ENCODE data around the gene RIOK1. TPM values are rescaled to one million over a fixed set of nuclear protein-coding genes. Genes with fewer than 3 reads are reported as not detected.

The RIOK1 gene
- total RNA-seq, 1 donor from 2014 or later: 26.8 TPM

GRCh38 chr6:7409740-7410139 lies 20.1 kb downstream of the RIOK1 start:
- DNase-seq (ENCODE audit: low read depth, low spot score): no peak

GRCh38 chr6:7410851-7411250 lies 21.2 kb downstream of the RIOK1 start:
- no peak for DNase-seq (ENCODE audit: low read depth, low spot score)

GRCh38 chr6:7411328-7411727 lies 21.7 kb downstream of the RIOK1 start:
- DNase-seq (ENCODE audit: low read depth, low spot score): no peak

- no peak for DNase-seq (ENCODE audit: low read depth, low spot score)
These were observed 23.7 kb downstream of the RIOK1 start for GRCh38 chr6:7413151-7413823.

GRCh38 chr6:7414811-7415210 lies 25.2 kb downstream of the RIOK1 start:
- DNase-seq (ENCODE audit: low read depth, low spot score): no peak

- DNase-seq (ENCODE audit: low read depth, low spot score): no peak
These were observed 28.1 kb downstream of the RIOK1 start for GRCh38 chr6:7417684-7418083.

- no peak for DNase-seq (ENCODE audit: low read depth, low spot score)
These were observed 28.8 kb downstream of the RIOK1 start for GRCh38 chr6:7418238-7418905.

- no peak for DNase-seq (ENCODE audit: low read depth, low spot score)
These were observed 29.5 kb downstream of the RIOK1 start for GRCh38 chr6:7419065-7419464.

- DNase-seq (ENCODE audit: low read depth, low spot score): no peak
These were observed 31.5 kb downstream of the RIOK1 start for GRCh38 chr6:7421066-7421465.

GRCh38 chr6:7424058-7424457 lies 34.5 kb downstream of the RIOK1 start:
- DNase-seq (ENCODE audit: low read depth, low spot score): no peak

GRCh38 chr6:7424967-7425807 lies 35.6 kb downstream of the RIOK1 start:
- no peak for DNase-seq (ENCODE audit: low read depth, low spot score)

- DNase-seq (ENCODE audit: low read depth, low spot score): no peak
These were observed 36.2 kb downstream of the RIOK1 start for GRCh38 chr6:7425808-7426190.

GRCh38 chr6:7426447-7427169 lies 37.0 kb downstream of the RIOK1 start:
- no peak for DNase-seq (ENCODE audit: low read depth, low spot score)

- no peak for DNase-seq (ENCODE audit: low read depth, low spot score)
These were observed 41.7 kb downstream of the RIOK1 start for GRCh38 chr6:7431313-7431673.

- DNase-seq (ENCODE audit: low read depth, low spot score): no peak
These were observed 42.2 kb downstream of the RIOK1 start for GRCh38 chr6:7431674-7432390.

GRCh38 chr6:7432391-7433120 lies 42.9 kb downstream of the RIOK1 start:
- no peak for DNase-seq (ENCODE audit: low read depth, low spot score)

- DNase-seq (ENCODE audit: low read depth, low spot score): no peak
These were observed 43.6 kb downstream of the RIOK1 start for GRCh38 chr6:7433121-7433617.

- DNase-seq (ENCODE audit: low read depth, low spot score): no peak
These were observed 45.1 kb downstream of the RIOK1 start for GRCh38 chr6:7434672-7435071.

GRCh38 chr6:7438011-7438410 lies 48.4 kb downstream of the RIOK1 start:
- no peak for DNase-seq (ENCODE audit: low read depth, low spot score)

- DNase-seq (ENCODE audit: low read depth, low spot score): no peak
These were observed 49.6 kb downstream of the RIOK1 start for GRCh38 chr6:7439228-7439627.

Data from pulmonary artery endothelial cell (primary cell).